Nephron (organoid): ENCODE results near the gene RGS7.
"Not testable (repeated sequence)": the region's sequence is repeated elsewhere in the genome, so short reads cannot be mapped to it uniquely, and the experiment has no call there.

Experiments
- H3K27ac Mint-ChIP-seq, 3 experiments: 2 replicates each; pipeline ENCODE4 v1.8.0; 2020; ENCODE audit warnings: mixed read lengths in 3 of 3, mild to moderate bottlenecking in 2 of 3, moderate library complexity in 1 of 3
- H3K27me3 Mint-ChIP-seq: 2 replicates; pipeline ENCODE4 v1.8.0; 2021; ENCODE audit warnings: low read depth, mild to moderate bottlenecking, moderate library complexity, mixed read lengths
- H3K36me3 Mint-ChIP-seq: 2 replicates; pipeline ENCODE4 v1.8.0; 2020; ENCODE audit warnings: low read depth, mixed read lengths
- H3K4me1 Mint-ChIP-seq: 2 replicates; pipeline ENCODE4 v1.8.0; 2020; ENCODE audit warnings: mixed read lengths
- H3K4me3 Mint-ChIP-seq, 3 experiments: 2 replicates each; pipeline ENCODE4 v1.8.0; 2020; ENCODE audit warnings: mild to moderate bottlenecking in 3 of 3, mixed read lengths in 3 of 3, moderate library complexity in 2 of 3
- H3K9me3 Mint-ChIP-seq: 2 replicates; pipeline ENCODE4 v1.8.0; 2020; ENCODE audit warnings: mixed read lengths
- CTCF ChIP-seq, 3 experiments: fragments of 200-600 bp; sonication (generic); IDR thresholded peaks; one replicate each; pipeline ENCODE4 v1.5.0; 2021; ENCODE audit warnings: antibody characterized with exemption in 3 of 3; ENCODE audit not compliant: unreplicated experiment in 3 of 3

RGS7 gene

GRCh38 chr1:241090798-241091197 lies 266.2 kb downstream of the RGS7 start:
- no peaks in the 10 kb centered on the region for H3K9me3 Mint-ChIP-seq
- H3K4me3 Mint-ChIP-seq: no peak overlapping the region
- no peaks in the 10 kb centered on the region for H3K27me3 Mint-ChIP-seq
- H3K27ac Mint-ChIP-seq: no peak overlapping the region
- no peaks in the 10 kb centered on the region for H3K36me3 Mint-ChIP-seq
- TF ChIP-seq CTCF (IDR thresholded peaks at IDR 0.05; ENCODE audit: unreplicated experiment in 3 of 3): no peak
- H3K4me1 Mint-ChIP-seq: no peaks in the 10 kb centered on the region

- H3K27ac Mint-ChIP-seq, H3K4me1 Mint-ChIP-seq, H3K27me3 Mint-ChIP-seq, H3K36me3 Mint-ChIP-seq, H3K4me3 Mint-ChIP-seq, H3K9me3 Mint-ChIP-seq: not testable (repeated sequence)
Observed at GRCh38 chr1:241089066-241089465, 267.9 kb downstream of the RGS7 start.

- H3K27me3 Mint-ChIP-seq, H3K36me3 Mint-ChIP-seq, H3K4me3 Mint-ChIP-seq, H3K9me3 Mint-ChIP-seq, H3K27ac Mint-ChIP-seq, H3K4me1 Mint-ChIP-seq: not testable (repeated sequence)
Observed at GRCh38 chr1:241088075-241088474, 268.9 kb downstream of the RGS7 start.

GRCh38 chr1:241086686-241087085 lies 270.3 kb downstream of the RGS7 start:
- Mint-ChIP-seq H3K36me3 (no peaks in the 10 kb centered on the region), H3K27ac (no peak overlapping the region), H3K4me1 (no peaks in the 10 kb centered on the region), H3K27me3 (no peaks in the 10 kb centered on the region), H3K9me3 (no peaks in the 10 kb centered on the region), H3K4me3 (no peak overlapping the region)
- TF ChIP-seq CTCF (IDR thresholded peaks at IDR 0.05; ENCODE audit: unreplicated experiment in 3 of 3): no peak

GRCh38 chr1:241083285-241083684 lies 273.7 kb downstream of the RGS7 start:
- Mint-ChIP-seq H3K4me3 (no peak overlapping the region), H3K27ac (no peak overlapping the region), H3K4me1 (peaks cover 6% of the 10 kb centered on the region), H3K27me3 (no peaks in the 10 kb centered on the region), H3K9me3 (no peaks in the 10 kb centered on the region), H3K36me3 (no peaks in the 10 kb centered on the region)
- no peak for TF ChIP-seq CTCF (IDR thresholded peaks at IDR 0.05; ENCODE audit: unreplicated experiment in 3 of 3)

- Mint-ChIP-seq H3K36me3 (no peaks in the 10 kb centered on the region), H3K4me1 (peaks cover 13% of the 10 kb centered on the region), H3K9me3 (no peaks in the 10 kb centered on the region), H3K27ac (peak overlapping the region in 1 of 3 experiments; percentile 56), H3K4me3 (no peak overlapping the region), H3K27me3 (no peaks in the 10 kb centered on the region)
- no peak for TF ChIP-seq CTCF (IDR thresholded peaks at IDR 0.05; ENCODE audit: unreplicated experiment in 3 of 3)
Observed at GRCh38 chr1:241081473-241081872, 275.5 kb downstream of the RGS7 start.

GRCh38 chr1:241079459-241079858 lies 277.5 kb downstream of the RGS7 start:
- H3K27ac Mint-ChIP-seq: no peak overlapping the region
- H3K27me3 Mint-ChIP-seq: no peaks in the 10 kb centered on the region
- TF ChIP-seq CTCF (IDR thresholded peaks at IDR 0.05; ENCODE audit: unreplicated experiment in 3 of 3): no peak
- no peaks in the 10 kb centered on the region for H3K9me3 Mint-ChIP-seq
- no peaks in the 10 kb centered on the region for H3K36me3 Mint-ChIP-seq
- H3K4me1 Mint-ChIP-seq: peaks cover 26% of the 10 kb centered on the region
- H3K4me3 Mint-ChIP-seq: no peak overlapping the region
